ENCODE measurements around the gene LMBR1. TPM values are rescaled to one million over a fixed set of nuclear protein-coding genes. Genes with fewer than 3 reads are reported as not detected.

LMBR1 gene
- total RNA-seq, 1 donor from 2014 or later, result 49.7 TPM

GRCh38 chr7:156739596-156739995 is 153.4 kb downstream of the LMBR1 start:
- no peaks in the 10 kb centered on the region for H3K4me1 ChIP-seq (ENCODE audit: insufficient read depth, low read length)
- H3K4me3 Mint-ChIP-seq (ENCODE audit: unreplicated experiment), result no peak overlapping the region
- H3K9ac ChIP-seq (ENCODE audit: low read length), result no peak overlapping the region
- no peaks in the 10 kb centered on the region for H3K79me2 ChIP-seq (ENCODE audit: insufficient read depth, low read length)
- no peaks in the 10 kb centered on the region for H3K27me3 Mint-ChIP-seq (ENCODE audit: low read depth, unreplicated experiment)
- no peaks in the 10 kb centered on the region for H3K27me3 ChIP-seq (ENCODE audit: insufficient read depth, low read length)
- H3K36me3 ChIP-seq (ENCODE audit: insufficient read depth, low read length), result no peaks in the 10 kb centered on the region
- no peak overlapping the region for H2AFZ ChIP-seq (ENCODE audit: low read depth, low read length)
- no peak overlapping the region for H3K27ac Mint-ChIP-seq (ENCODE audit: unreplicated experiment)
- TF ChIP-seq CTCF (IDR thresholded peaks at IDR 0.05; ENCODE audit: insufficient read depth, low read depth, low read length) (no peak), EZH2 (IDR thresholded peaks at IDR 0.05; ENCODE audit: insufficient read depth, low read length) (no peak)
- H3K9me3 Mint-ChIP-seq (ENCODE audit: unreplicated experiment), result no peaks in the 10 kb centered on the region
- no peaks in the 10 kb centered on the region for H3K9me3 ChIP-seq (ENCODE audit: insufficient read depth, low read depth, low read length)
- DNase-seq (ENCODE audit: low read depth), result no peak
- no peak for FAIRE-seq
- H3K27ac ChIP-seq (ENCODE audit: low read depth, low read length), result no peak overlapping the region
- peaks cover 4% of the 10 kb centered on the region for H3K36me3 Mint-ChIP-seq (ENCODE audit: low read depth, unreplicated experiment)
- peaks cover 6% of the 10 kb centered on the region for H3K4me1 Mint-ChIP-seq (ENCODE audit: low read depth, unreplicated experiment)
- H3K4me3 ChIP-seq (ENCODE audit: insufficient read depth, low read depth, low read length), result no peak overlapping the region
- no peak overlapping the region for H3K4me2 ChIP-seq (ENCODE audit: low read length)
- H4K20me1 ChIP-seq (ENCODE audit: insufficient read depth, low read length), result no peaks in the 10 kb centered on the region

GRCh38 chr7:156735851-156736250 is 157.1 kb downstream of the LMBR1 start:
- no peak for TF ChIP-seq CTCF (IDR thresholded peaks at IDR 0.05; ENCODE audit: insufficient read depth, low read depth, low read length)
- no peak for TF ChIP-seq EZH2 (IDR thresholded peaks at IDR 0.05; ENCODE audit: insufficient read depth, low read length)
- Histone ChIP-seq H2AFZ (ENCODE audit: low read depth, low read length) (no peak overlapping the region), H3K79me2 (ENCODE audit: insufficient read depth, low read length) (no peaks in the 10 kb centered on the region), H4K20me1 (ENCODE audit: insufficient read depth, low read length) (no peaks in the 10 kb centered on the region), H3K4me1 (ENCODE audit: insufficient read depth, low read length) (no peaks in the 10 kb centered on the region), H3K9me3 (ENCODE audit: insufficient read depth, low read depth, low read length) (no peaks in the 10 kb centered on the region), H3K9ac (ENCODE audit: low read length) (no peak overlapping the region), H3K27me3 (ENCODE audit: insufficient read depth, low read length) (no peaks in the 10 kb centered on the region), H3K27ac (ENCODE audit: low read depth, low read length) (no peak overlapping the region), H3K4me3 (ENCODE audit: insufficient read depth, low read depth, low read length) (no peak overlapping the region), H3K4me2 (ENCODE audit: low read length) (no peak overlapping the region), H3K36me3 (ENCODE audit: insufficient read depth, low read length) (no peaks in the 10 kb centered on the region)
- Mint-ChIP-seq H3K9me3 (ENCODE audit: unreplicated experiment) (peaks cover 11% of the 10 kb centered on the region), H3K27ac (ENCODE audit: unreplicated experiment) (peak overlapping the region; percentile 7), H3K27me3 (ENCODE audit: low read depth, unreplicated experiment) (no peaks in the 10 kb centered on the region), H3K4me1 (ENCODE audit: low read depth, unreplicated experiment) (peaks cover 19% of the 10 kb centered on the region), H3K36me3 (ENCODE audit: low read depth, unreplicated experiment) (peaks cover 16% of the 10 kb centered on the region), H3K4me3 (ENCODE audit: unreplicated experiment) (no peak overlapping the region)
- DNase-seq (ENCODE audit: low read depth), result peak; percentile 7
- no peak for FAIRE-seq

DNA sequence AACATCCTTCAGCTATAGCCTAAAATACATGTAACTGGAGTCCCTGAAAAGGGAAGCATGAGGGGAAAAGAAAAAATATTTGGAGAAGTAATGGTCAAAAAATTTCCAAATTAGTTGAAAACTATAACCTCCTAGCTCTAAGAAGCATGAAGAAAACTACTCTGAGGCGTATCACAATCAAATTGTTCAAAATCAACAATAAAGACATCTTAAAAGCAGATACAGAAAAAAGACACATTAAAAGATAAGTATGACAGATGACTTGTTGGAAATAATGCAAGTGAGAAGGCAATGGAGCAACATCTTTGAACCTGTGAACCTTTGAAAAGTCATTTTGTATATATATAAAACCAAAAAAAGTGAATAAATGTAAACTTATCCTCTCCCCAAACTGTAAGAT is 159.3 kb downstream of the LMBR1 start:
- H3K4me2 ChIP-seq (ENCODE audit: low read length), result no peak overlapping the region
- H3K36me3 Mint-ChIP-seq (ENCODE audit: low read depth, unreplicated experiment), result peaks cover 16% of the 10 kb centered on the region
- TF ChIP-seq CTCF (IDR thresholded peaks at IDR 0.05; ENCODE audit: insufficient read depth, low read depth, low read length), result no peak
- TF ChIP-seq EZH2 (IDR thresholded peaks at IDR 0.05; ENCODE audit: insufficient read depth, low read length), result no peak
- no peaks in the 10 kb centered on the region for H3K79me2 ChIP-seq (ENCODE audit: insufficient read depth, low read length)
- H3K27ac Mint-ChIP-seq (ENCODE audit: unreplicated experiment), result no peak overlapping the region
- H3K9me3 ChIP-seq (ENCODE audit: insufficient read depth, low read depth, low read length), result no peaks in the 10 kb centered on the region
- FAIRE-seq (no peak), DNase-seq (ENCODE audit: low read depth) (no peak)
- peaks cover 11% of the 10 kb centered on the region for H3K9me3 Mint-ChIP-seq (ENCODE audit: unreplicated experiment)
- H3K27me3 ChIP-seq (ENCODE audit: insufficient read depth, low read length), result no peaks in the 10 kb centered on the region
- no peaks in the 10 kb centered on the region for H4K20me1 ChIP-seq (ENCODE audit: insufficient read depth, low read length)
- H3K27ac ChIP-seq (ENCODE audit: low read depth, low read length), result no peak overlapping the region
- no peak overlapping the region for H3K4me3 Mint-ChIP-seq (ENCODE audit: unreplicated experiment)
- H3K27me3 Mint-ChIP-seq (ENCODE audit: low read depth, unreplicated experiment), result no peaks in the 10 kb centered on the region
- no peaks in the 10 kb centered on the region for H3K36me3 ChIP-seq (ENCODE audit: insufficient read depth, low read length)
- no peak overlapping the region for H3K9ac ChIP-seq (ENCODE audit: low read length)
- no peak overlapping the region for H2AFZ ChIP-seq (ENCODE audit: low read depth, low read length)
- H3K4me1 Mint-ChIP-seq (ENCODE audit: low read depth, unreplicated experiment), result peaks cover 19% of the 10 kb centered on the region
- no peaks in the 10 kb centered on the region for H3K4me1 ChIP-seq (ENCODE audit: insufficient read depth, low read length)
- H3K4me3 ChIP-seq (ENCODE audit: insufficient read depth, low read depth, low read length), result no peak overlapping the region

Measured in astrocyte (in vitro differentiated cells and primary cell).